Chondrocyte (in vitro differentiated cells): ENCODE results near the gene GABPB2. TPM values are rescaled to one million over a fixed set of nuclear protein-coding genes. Genes with fewer than 3 reads are reported as not detected.

ENCODE experiments used
- DNase-seq: peaks from one replicate; pipeline ENCODE4 v3.0.0; 2021; ENCODE audit warnings: mixed read lengths, low spot score
- H3K27ac Mint-ChIP-seq: one replicate; pipeline ENCODE4 v1.8.0; 2021; ENCODE audit warnings: mild to moderate bottlenecking, moderate library complexity, mixed read lengths; ENCODE audit not compliant: unreplicated experiment
- H3K27me3 Mint-ChIP-seq: 2 replicates; pipeline ENCODE4 v1.8.0; 2021; ENCODE audit warnings: low read depth, mixed read lengths
- H3K36me3 Mint-ChIP-seq: 2 replicates; pipeline ENCODE4 v1.8.0; 2021; ENCODE audit warnings: low read depth, mixed read lengths
- H3K4me1 Mint-ChIP-seq: 2 replicates; pipeline ENCODE4 v1.8.0; 2021; ENCODE audit warnings: low read depth, mild to moderate bottlenecking, mixed read lengths
- H3K4me3 Mint-ChIP-seq: one replicate; pipeline ENCODE4 v1.8.0; 2021; ENCODE audit warnings: mild to moderate bottlenecking, moderate library complexity, mixed read lengths; ENCODE audit not compliant: unreplicated experiment
- H3K9me3 Mint-ChIP-seq: 2 replicates; pipeline ENCODE4 v1.8.0; 2021; ENCODE audit warnings: low read depth, mixed read lengths
- total RNA-seq: library from RNA; stranded (reverse); gene quantifications from 3 replicates; pipeline ENCODE4 v1.2.1, GENCODE V29; 2021
- TF ChIP-seq, protein P1 (sequence below): fragments of 200-600 bp; sonication (generic); IDR thresholded peaks from 2 replicates; pipeline ENCODE4 v1.5.0; 2021; ENCODE audit warnings: antibody characterized with exemption, mild to moderate bottlenecking, moderate library complexity

Gene GABPB2
- total RNA-seq, 1 donor from 2014 or later, result 8.2 TPM

DNA sequence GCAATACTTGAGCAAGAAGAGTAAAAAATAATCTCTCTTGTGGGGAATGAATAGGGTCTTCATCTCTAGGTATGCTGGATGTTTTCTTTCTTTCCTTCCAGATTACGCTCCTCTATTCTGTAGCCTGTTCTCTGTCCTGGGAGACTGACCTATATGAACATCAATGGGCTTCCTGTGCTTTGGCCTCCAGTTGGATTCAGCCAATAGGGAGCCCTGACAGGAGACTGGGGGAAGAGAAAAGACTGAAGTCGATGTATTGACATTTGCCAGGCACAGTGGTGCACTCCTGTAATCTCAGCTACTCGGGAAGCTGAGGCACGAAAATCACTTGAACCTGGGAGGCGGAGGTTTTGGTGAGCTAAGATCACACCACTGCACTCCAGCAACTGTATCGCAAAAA is 58.2 kb downstream of the GABPB2 start:
- TF ChIP-seq, protein P1, sequence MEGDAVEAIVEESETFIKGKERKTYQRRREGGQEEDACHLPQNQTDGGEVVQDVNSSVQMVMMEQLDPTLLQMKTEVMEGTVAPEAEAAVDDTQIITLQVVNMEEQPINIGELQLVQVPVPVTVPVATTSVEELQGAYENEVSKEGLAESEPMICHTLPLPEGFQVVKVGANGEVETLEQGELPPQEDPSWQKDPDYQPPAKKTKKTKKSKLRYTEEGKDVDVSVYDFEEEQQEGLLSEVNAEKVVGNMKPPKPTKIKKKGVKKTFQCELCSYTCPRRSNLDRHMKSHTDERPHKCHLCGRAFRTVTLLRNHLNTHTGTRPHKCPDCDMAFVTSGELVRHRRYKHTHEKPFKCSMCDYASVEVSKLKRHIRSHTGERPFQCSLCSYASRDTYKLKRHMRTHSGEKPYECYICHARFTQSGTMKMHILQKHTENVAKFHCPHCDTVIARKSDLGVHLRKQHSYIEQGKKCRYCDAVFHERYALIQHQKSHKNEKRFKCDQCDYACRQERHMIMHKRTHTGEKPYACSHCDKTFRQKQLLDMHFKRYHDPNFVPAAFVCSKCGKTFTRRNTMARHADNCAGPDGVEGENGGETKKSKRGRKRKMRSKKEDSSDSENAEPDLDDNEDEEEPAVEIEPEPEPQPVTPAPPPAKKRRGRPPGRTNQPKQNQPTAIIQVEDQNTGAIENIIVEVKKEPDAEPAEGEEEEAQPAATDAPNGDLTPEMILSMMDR, result no peak
- Mint-ChIP-seq H3K27ac (no peak overlapping the region), H3K4me3 (no peak overlapping the region), H3K36me3 (peaks cover 2% of the 10 kb centered on the region), H3K4me1 (peaks cover 14% of the 10 kb centered on the region), H3K27me3 (peaks cover 13% of the 10 kb centered on the region), H3K9me3 (no peaks in the 10 kb centered on the region)
- no peak for DNase-seq

- Mint-ChIP-seq H3K4me3 (peak overlapping the region; percentile 68), H3K27me3 (peaks cover 13% of the 10 kb centered on the region), H3K27ac (no peak overlapping the region), H3K4me1 (peaks cover 10% of the 10 kb centered on the region), H3K36me3 (peaks cover 2% of the 10 kb centered on the region), H3K9me3 (no peaks in the 10 kb centered on the region)
- DNase-seq, result peak; percentile 82
- TF ChIP-seq, protein P1, result no peak
Measured at GRCh38 chr1:151130987-151131586, 60.5 kb downstream of the GABPB2 start.

DNA sequence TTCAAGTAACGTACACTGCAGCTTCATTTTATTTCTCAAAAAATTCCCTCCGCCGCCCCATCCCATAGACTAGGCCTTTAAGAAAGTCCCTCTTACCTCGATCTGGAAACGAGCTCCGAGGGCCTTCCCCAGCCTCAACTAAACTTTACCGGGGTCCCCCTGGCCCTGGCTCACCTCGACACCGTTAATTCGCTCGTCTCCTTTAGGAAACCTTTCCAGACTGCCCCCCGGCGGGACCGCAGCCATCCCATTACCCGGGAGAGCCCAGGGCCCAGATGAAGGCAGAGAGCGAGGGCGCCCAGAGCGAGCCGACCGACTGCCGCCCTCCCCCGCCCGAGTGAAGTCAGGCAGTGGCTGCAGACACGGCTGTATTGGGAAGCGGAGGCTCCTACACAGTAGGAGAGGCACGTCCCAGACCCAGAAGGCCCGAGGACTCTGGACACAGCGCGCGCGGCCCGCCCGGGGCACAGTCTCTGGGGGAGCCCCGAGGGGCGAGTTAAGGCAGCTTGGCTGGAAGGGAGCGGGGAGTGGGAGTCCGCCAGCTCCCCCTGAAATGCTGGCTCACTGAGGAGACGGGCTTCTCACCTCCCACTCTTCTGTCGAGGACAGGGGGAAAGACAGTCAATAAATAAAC is 61.3 kb downstream of the GABPB2 start:
- Mint-ChIP-seq H3K4me3 (peak overlapping the region; percentile 68), H3K4me1 (peaks cover 10% of the 10 kb centered on the region), H3K36me3 (peaks cover 7% of the 10 kb centered on the region), H3K27ac (peak overlapping the region; percentile 17), H3K9me3 (no peaks in the 10 kb centered on the region), H3K27me3 (peaks cover 13% of the 10 kb centered on the region)
- TF ChIP-seq, protein P1, result no peak
- DNase-seq, result peak; percentile 80

GRCh38 chr1:151132335-151133017 is 61.9 kb downstream of the GABPB2 start:
- peak overlapping the region; percentile 68 for H3K4me3 Mint-ChIP-seq
- peaks cover 8% of the 10 kb centered on the region for H3K36me3 Mint-ChIP-seq
- no peak overlapping the region for H3K27ac Mint-ChIP-seq
- peak; percentile 75 for DNase-seq
- H3K9me3 Mint-ChIP-seq, result no peaks in the 10 kb centered on the region
- peaks cover 10% of the 10 kb centered on the region for H3K4me1 Mint-ChIP-seq
- TF ChIP-seq, protein P1, result no peak
- peaks cover 13% of the 10 kb centered on the region for H3K27me3 Mint-ChIP-seq

- Mint-ChIP-seq H3K36me3 (peaks cover 8% of the 10 kb centered on the region), H3K27ac (no peak overlapping the region), H3K9me3 (no peaks in the 10 kb centered on the region), H3K4me3 (no peak overlapping the region), H3K27me3 (peaks cover 13% of the 10 kb centered on the region), H3K4me1 (peaks cover 10% of the 10 kb centered on the region)
- TF ChIP-seq, protein P1, result no peak
- DNase-seq, result peak; percentile 92
Measured at GRCh38 chr1:151133018-151133806, 62.7 kb downstream of the GABPB2 start.
